Type B pancreatic cell (in vitro differentiated cells): Measurements from ENCODE around the gene IRGQ. TPM values are rescaled to one million over a fixed set of nuclear protein-coding genes. Genes with fewer than 3 reads are reported as not detected.
A peak's percentile ranks its signal among the peaks of the same experiment; 100 is the strongest.
"Not testable (repeated sequence)": the region's sequence is repeated elsewhere in the genome, so short reads cannot be mapped to it uniquely, and the experiment has no call there.

Source experiments
- DNase-seq: peaks from one replicate; pipeline ENCODE4 v3.0.0; 2021; ENCODE audit warnings: mixed read lengths; ENCODE audit not compliant: unreplicated experiment; ENCODE audit errors: extremely low spot score
- H3K27ac Mint-ChIP-seq: 2 replicates; pipeline ENCODE4 v1.8.0; 2021; ENCODE audit warnings: mild to moderate bottlenecking, mixed read lengths
- H3K27me3 Mint-ChIP-seq: 2 replicates; pipeline ENCODE4 v1.8.0; 2021; ENCODE audit warnings: mixed read lengths
- H3K36me3 Mint-ChIP-seq: 2 replicates; pipeline ENCODE4 v1.8.0; 2021; ENCODE audit warnings: mixed read lengths
- H3K4me1 Mint-ChIP-seq: one replicate; pipeline ENCODE4 v1.8.0; 2021; ENCODE audit warnings: mixed read lengths; ENCODE audit not compliant: unreplicated experiment
- H3K4me3 Mint-ChIP-seq: 2 replicates; pipeline ENCODE4 v1.8.0; 2021; ENCODE audit warnings: mild to moderate bottlenecking, mixed read lengths
- H3K9me3 Mint-ChIP-seq: 2 replicates; pipeline ENCODE4 v1.8.0; 2021; ENCODE audit warnings: mixed read lengths
- total RNA-seq: library from RNA; stranded (reverse); gene quantifications from 2 replicates; pipeline ENCODE4 v1.2.1, GENCODE V29; 2021; ENCODE audit warnings: low replicate concordance
- TF ChIP-seq, protein P1 (sequence below): fragments of 200-600 bp; sonication (generic); conservative IDR thresholded peaks from 2 replicates; pipeline ENCODE4 v1.5.0; 2021; ENCODE audit warnings: antibody characterized with exemption, mild to moderate bottlenecking

IRGQ gene
- total RNA-seq, 1 donor from 2014 or later, result 41.5 TPM

DNA sequence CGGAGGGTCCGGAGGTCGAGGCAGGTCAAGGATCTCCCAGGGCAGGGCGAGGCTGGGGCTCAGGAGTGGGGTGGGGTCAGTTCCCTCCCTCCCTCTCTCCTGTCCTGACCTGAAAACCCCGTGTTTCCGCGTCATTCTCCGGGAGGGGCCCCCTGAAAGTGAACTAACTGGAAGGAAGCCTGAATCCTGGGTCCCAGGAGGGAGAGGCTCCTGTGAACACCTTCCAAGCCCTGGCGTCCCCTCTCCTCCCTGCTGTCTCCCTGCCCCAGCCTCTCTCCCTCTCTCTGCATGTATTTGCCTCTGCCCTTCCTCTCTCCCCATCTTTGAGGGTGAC lies 44.5 kb upstream of the IRGQ start:
- Mint-ChIP-seq H3K36me3 (no peaks in the 10 kb centered on the region), H3K27me3 (peaks cover 14% of the 10 kb centered on the region), H3K9me3 (no peaks in the 10 kb centered on the region), H3K4me3 (peak overlapping the region; percentile 85), H3K27ac (peak overlapping the region; percentile 64), H3K4me1 (peaks cover 20% of the 10 kb centered on the region)
- no peak for DNase-seq
- TF ChIP-seq, protein P1, sequence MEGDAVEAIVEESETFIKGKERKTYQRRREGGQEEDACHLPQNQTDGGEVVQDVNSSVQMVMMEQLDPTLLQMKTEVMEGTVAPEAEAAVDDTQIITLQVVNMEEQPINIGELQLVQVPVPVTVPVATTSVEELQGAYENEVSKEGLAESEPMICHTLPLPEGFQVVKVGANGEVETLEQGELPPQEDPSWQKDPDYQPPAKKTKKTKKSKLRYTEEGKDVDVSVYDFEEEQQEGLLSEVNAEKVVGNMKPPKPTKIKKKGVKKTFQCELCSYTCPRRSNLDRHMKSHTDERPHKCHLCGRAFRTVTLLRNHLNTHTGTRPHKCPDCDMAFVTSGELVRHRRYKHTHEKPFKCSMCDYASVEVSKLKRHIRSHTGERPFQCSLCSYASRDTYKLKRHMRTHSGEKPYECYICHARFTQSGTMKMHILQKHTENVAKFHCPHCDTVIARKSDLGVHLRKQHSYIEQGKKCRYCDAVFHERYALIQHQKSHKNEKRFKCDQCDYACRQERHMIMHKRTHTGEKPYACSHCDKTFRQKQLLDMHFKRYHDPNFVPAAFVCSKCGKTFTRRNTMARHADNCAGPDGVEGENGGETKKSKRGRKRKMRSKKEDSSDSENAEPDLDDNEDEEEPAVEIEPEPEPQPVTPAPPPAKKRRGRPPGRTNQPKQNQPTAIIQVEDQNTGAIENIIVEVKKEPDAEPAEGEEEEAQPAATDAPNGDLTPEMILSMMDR, result no peak

DNA sequence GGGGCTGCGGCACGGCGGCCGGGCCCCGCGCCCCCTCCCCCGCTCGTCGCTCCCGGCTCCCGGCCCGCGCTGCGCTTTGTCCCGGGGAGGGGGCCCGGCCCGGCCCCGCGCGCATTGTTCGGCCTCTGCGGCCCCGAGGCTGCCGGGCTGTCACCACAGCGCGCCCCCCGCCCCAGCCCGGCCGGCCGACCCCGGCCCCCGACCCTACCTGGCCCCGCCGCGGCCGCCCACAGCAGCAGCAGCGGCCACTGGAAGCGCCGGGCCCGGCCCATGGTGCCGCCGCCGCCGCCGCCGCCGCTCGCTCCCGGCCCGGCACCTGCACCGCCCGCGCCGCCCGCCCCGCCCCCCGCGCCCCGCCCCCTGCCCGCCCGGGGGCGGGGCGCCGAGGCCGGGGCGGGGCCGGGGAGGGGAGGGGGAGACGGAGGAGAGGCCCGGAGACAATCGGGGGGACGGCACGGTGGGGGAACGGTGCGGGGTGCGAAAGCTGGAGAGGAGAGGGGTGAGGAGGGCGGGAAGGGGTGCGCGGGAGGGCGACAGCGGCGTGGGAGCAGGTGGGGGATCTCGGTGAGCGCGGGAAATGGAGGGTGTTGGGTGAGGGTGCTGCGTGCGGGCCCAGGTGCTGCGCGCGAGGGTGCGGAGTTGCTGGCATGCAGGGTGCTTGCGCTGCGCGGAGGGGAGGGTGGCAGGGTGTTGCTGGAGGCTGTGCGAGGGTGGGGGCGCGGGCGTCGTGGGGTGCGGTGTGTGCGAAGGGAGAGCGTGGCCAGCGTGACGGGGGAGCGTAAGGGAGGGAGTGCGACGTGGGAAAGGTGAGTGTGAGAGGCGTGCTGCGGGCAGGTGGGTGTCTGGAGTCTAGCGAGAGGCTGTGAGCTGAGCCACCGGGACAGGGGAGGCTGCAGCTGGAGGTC lies 43.8 kb upstream of the IRGQ start, which contains the start of gene CADM4:
Gene CADM4, minus strand, starts transcription at position 332 of the 905 bp plus-strand sequence. Its CDS starts 60 bp downstream, at position 272.
- peak within 1 kb of the TSS; percentile 80 for H3K27ac Mint-ChIP-seq
- H3K4me1 Mint-ChIP-seq, result peaks cover 23% of the 10 kb centered on the region
- peaks cover 14% of the 10 kb centered on the region for H3K27me3 Mint-ChIP-seq
- TF ChIP-seq, protein P1, result no peak
- H3K9me3 Mint-ChIP-seq, result no peaks in the 10 kb centered on the region
- H3K4me3 Mint-ChIP-seq, result peak within 1 kb of the TSS; percentile 96
- no peak for DNase-seq
- no peaks in the 10 kb centered on the region for H3K36me3 Mint-ChIP-seq

GRCh38 chr19:43638995-43639518 lies 43.1 kb upstream of the IRGQ start:
- peak overlapping the region; percentile 96 for H3K4me3 Mint-ChIP-seq
- H3K27ac Mint-ChIP-seq, result peak overlapping the region; percentile 80
- TF ChIP-seq, protein P1, result no peak
- no peaks in the 10 kb centered on the region for H3K36me3 Mint-ChIP-seq
- H3K27me3 Mint-ChIP-seq, result peaks cover 14% of the 10 kb centered on the region
- H3K4me1 Mint-ChIP-seq, result peaks cover 23% of the 10 kb centered on the region
- no peak for DNase-seq
- no peaks in the 10 kb centered on the region for H3K9me3 Mint-ChIP-seq

DNA sequence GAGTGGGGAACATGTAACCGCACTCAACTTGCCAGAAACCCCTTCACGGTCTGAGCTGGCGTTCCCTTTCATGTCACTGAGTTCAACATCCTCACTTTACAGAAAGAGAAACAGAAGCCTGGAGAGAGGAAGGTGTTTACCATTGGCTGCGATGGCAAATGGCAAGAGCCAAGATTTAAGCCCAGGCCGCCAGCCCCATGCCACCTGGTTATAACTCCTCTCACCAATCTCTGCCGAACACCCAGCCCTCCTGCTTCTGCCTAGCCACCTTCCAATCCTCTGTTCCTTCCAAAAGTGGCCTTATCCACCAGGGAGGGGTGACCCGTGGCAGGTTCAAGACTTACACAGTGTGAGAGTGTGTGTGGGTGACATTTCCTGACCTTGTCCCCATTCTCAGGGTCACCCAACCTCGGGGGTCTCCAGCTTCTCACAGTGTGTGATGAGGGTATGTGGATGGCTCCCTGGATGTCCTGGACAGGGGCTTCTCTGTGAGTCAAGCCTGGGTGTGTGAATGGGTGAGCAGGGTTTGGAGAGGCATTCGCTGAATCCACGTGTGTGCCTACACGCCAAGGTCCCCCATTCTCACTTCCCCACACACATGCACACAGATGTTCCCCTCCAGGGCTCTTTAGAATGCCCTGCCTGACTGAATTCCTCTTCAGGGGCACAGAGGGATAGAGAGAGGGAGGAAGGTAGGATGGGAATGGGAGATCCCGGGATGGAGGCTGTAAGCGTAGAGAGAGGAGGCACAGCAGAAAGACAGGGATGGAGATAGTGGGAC lies 42.5 kb upstream of the IRGQ start:
- peak overlapping the region; percentile 80 for H3K27ac Mint-ChIP-seq
- no peaks in the 10 kb centered on the region for H3K9me3 Mint-ChIP-seq
- no peak for DNase-seq
- H3K36me3 Mint-ChIP-seq, result no peaks in the 10 kb centered on the region
- H3K4me3 Mint-ChIP-seq, result peak overlapping the region; percentile 96
- H3K4me1 Mint-ChIP-seq, result peaks cover 23% of the 10 kb centered on the region
- TF ChIP-seq, protein P1, result no peak
- H3K27me3 Mint-ChIP-seq, result peaks cover 14% of the 10 kb centered on the region

DNA sequence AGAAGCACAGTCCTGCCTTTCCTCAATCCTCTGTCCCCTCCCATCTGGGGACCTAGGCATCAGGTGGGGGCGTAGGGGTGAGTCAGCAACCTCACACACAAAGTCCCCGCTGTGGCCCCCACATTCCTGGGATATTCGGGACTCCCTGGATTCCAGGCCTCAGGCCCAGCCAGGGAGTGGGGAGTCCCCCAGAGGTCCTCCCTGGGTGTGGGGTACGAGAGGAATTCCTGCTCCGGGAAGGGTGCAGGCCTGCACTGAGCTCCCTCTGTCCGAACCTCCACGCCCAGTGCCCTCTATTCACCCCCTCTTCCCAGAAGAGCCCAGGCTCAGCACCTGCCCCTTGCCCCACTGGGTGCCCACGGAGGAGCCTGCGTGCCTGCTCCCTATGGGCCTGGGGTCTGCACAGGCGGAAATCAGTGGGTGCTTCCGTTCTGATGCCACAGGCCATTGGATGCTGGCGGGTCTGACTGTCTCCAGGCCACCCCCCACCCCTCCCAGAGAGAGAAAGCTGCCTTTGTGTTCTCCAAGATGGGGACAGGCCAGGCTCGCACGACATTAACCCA lies 40.3 kb upstream of the IRGQ start:
- H3K27me3 Mint-ChIP-seq, result peaks cover 8% of the 10 kb centered on the region
- no peak overlapping the region for H3K4me3 Mint-ChIP-seq
- H3K4me1 Mint-ChIP-seq, result peaks cover 19% of the 10 kb centered on the region
- DNase-seq, result no peak
- no peak overlapping the region for H3K27ac Mint-ChIP-seq
- TF ChIP-seq, protein P1, result no peak
- H3K9me3 Mint-ChIP-seq, result no peaks in the 10 kb centered on the region
- no peaks in the 10 kb centered on the region for H3K36me3 Mint-ChIP-seq

DNA sequence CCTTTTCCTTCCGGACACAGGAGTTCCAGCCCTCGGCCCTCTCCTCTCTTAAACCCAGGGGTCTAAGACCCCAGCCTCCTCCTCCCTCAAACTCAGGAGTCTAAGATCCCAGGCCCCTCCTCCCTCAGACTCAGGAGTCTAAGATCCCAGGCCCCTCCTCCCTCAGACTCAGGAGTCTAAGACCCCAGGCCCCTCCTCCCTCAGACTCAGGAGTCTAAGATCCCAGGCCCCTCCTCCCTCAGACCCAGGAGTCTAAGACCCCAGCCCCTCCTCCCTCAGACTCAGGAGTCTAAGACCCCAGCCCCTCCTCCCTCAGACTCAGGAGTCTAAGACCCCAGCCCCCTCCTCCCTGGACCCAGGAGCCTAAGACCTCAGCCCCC lies 39.6 kb upstream of the IRGQ start:
- H3K27me3 Mint-ChIP-seq, result not testable (repeated sequence)
- H3K4me1 Mint-ChIP-seq, result peaks cover 17% of the 10 kb centered on the region

More for the DNA sequence above, 39.6 kb upstream of the IRGQ start:
- H3K27ac Mint-ChIP-seq, result peak overlapping the region; percentile 43
- not testable (repeated sequence) for H3K36me3 Mint-ChIP-seq, H3K9me3 Mint-ChIP-seq, DNase-seq
- H3K4me3 Mint-ChIP-seq, result peak overlapping the region; percentile 72
